ENCODE data around the gene RGS19. TPM values are rescaled to one million over a fixed set of nuclear protein-coding genes. Genes with fewer than 3 reads are reported as not detected.

Gene RGS19
- total RNA-seq, 1 experiment from 2014 or later = 16.4 TPM

DNA sequence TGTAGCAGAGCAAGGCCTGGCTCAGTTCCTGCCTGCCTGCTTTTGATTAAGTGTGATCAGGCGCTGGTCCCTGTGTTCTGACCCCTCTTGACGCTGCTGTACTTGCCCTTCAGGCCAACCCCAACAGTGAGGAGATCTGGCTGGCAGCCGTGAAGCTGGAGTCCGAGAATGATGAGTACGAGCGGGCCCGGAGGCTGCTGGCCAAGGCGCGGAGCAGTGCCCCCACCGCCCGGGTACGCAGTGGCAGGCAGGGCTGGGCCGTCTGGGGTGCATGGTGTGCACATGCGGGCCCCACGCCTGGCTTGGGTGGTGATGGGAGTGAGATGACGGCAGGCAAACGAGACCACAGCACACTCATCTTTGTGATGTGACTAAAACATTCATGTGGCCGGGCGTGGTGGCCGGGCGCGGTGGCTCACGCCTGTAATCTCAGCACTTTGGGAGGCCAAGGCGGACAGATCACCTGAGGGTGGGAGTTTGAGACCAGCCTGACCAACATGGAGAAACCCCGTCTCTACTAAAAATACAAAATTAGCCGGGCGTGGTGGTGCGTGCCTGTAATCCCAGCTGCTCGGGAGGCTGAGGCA lies 53.4 kb downstream of the RGS19 start:
- no TSS peak for BruUV-seq (replicated peaks)
- Histone ChIP-seq H3K9me3 (ENCODE audit: low read depth, low read length, poor library complexity, severe bottlenecking) (no peaks in the 10 kb centered on the region), H3K27ac (ENCODE audit: low read depth, low read length, poor library complexity, severe bottlenecking) (no peak overlapping the region), H3K4me1 (ENCODE audit: insufficient read depth, low read length, poor library complexity, severe bottlenecking) (no peaks in the 10 kb centered on the region), H3K27me3 (replicated peaks; ENCODE audit: insufficient read depth, low read depth, low read length, poor library complexity) (no peaks in the 10 kb centered on the region), H3K36me3 (ENCODE audit: insufficient read depth, low read length, poor library complexity, severe bottlenecking) (peaks cover 44% of the 10 kb centered on the region), H3K4me3 (ENCODE audit: low read depth, low read length, poor library complexity, severe bottlenecking) (no peak overlapping the region)
- no peak for DNase-seq (ENCODE audit: low spot score)
- intact Hi-C loops (cut with micrococcal nuclease; ENCODE audit: unreplicated experiment) = no loop called here
- ChIA-PET CTCF (no interaction called here), POLR2A (ENCODE audit: low non-redundant PET) (no interaction called here)
- TF ChIP-seq, protein P1, sequence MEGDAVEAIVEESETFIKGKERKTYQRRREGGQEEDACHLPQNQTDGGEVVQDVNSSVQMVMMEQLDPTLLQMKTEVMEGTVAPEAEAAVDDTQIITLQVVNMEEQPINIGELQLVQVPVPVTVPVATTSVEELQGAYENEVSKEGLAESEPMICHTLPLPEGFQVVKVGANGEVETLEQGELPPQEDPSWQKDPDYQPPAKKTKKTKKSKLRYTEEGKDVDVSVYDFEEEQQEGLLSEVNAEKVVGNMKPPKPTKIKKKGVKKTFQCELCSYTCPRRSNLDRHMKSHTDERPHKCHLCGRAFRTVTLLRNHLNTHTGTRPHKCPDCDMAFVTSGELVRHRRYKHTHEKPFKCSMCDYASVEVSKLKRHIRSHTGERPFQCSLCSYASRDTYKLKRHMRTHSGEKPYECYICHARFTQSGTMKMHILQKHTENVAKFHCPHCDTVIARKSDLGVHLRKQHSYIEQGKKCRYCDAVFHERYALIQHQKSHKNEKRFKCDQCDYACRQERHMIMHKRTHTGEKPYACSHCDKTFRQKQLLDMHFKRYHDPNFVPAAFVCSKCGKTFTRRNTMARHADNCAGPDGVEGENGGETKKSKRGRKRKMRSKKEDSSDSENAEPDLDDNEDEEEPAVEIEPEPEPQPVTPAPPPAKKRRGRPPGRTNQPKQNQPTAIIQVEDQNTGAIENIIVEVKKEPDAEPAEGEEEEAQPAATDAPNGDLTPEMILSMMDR (conservative IDR thresholded peaks at IDR 0.05; ENCODE audit: low read depth, low read length) = no peak
- no peak for TF ChIP-seq EZH2 (IDR thresholded peaks at IDR 0.05; ENCODE audit: borderline replicate concordance, low read depth, low read length, poor library complexity, severe bottlenecking)

DNA sequence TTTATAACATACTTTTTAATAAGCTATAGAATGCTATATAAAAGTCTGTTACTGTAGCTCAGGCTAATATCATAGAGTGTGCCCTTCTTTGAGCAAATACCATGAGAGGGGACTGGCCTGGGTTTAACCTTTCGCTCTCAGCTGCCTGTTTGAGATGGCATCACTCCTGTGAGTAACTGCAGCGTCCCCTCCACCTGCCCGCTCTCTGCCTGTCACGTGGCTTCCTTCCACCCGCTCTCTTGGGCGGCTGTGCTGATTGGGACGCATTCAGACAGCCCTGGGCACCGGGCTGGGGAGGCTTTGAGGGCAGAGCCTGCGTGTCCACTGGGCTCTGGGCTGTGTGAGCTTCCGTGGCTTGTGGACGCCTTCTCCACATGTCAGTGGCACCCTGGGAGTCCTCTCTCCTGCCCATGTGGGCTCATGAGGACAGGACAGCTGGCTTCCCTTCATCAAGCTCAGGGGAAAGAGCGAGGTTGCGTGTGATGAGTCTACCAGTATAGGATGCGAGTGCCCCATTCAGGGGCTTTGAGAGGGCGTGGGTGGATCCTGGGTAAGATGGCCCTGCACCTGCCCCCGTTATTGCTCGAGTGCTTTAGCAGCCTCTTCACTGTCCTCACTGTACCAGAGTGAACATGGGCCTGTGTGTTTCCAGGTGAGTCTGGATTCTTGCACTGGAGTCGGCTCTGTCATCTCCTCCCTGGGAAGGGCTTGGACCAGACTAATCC lies 54.1 kb downstream of the RGS19 start:
- H3K9me3 ChIP-seq (ENCODE audit: low read depth, low read length, poor library complexity, severe bottlenecking) = no peaks in the 10 kb centered on the region
- no TSS peak for BruUV-seq (replicated peaks)
- H3K36me3 ChIP-seq (ENCODE audit: insufficient read depth, low read length, poor library complexity, severe bottlenecking) = peaks cover 41% of the 10 kb centered on the region
- ChIA-PET POLR2A (ENCODE audit: low non-redundant PET) (no interaction called here), CTCF (no interaction called here)
- intact Hi-C loops (cut with micrococcal nuclease; ENCODE audit: unreplicated experiment) = no loop called here
- no peaks in the 10 kb centered on the region for H3K27me3 ChIP-seq (replicated peaks; ENCODE audit: insufficient read depth, low read depth, low read length, poor library complexity)
- H3K4me3 ChIP-seq (ENCODE audit: low read depth, low read length, poor library complexity, severe bottlenecking) = no peak overlapping the region
- DNase-seq (ENCODE audit: low spot score) = no peak
- no peaks in the 10 kb centered on the region for H3K4me1 ChIP-seq (ENCODE audit: insufficient read depth, low read length, poor library complexity, severe bottlenecking)
- TF ChIP-seq, protein P1 (conservative IDR thresholded peaks at IDR 0.05; ENCODE audit: low read depth, low read length) = no peak
- no peak for TF ChIP-seq EZH2 (IDR thresholded peaks at IDR 0.05; ENCODE audit: borderline replicate concordance, low read depth, low read length, poor library complexity, severe bottlenecking)
- H3K27ac ChIP-seq (ENCODE audit: low read depth, low read length, poor library complexity, severe bottlenecking) = no peak overlapping the region

DNA sequence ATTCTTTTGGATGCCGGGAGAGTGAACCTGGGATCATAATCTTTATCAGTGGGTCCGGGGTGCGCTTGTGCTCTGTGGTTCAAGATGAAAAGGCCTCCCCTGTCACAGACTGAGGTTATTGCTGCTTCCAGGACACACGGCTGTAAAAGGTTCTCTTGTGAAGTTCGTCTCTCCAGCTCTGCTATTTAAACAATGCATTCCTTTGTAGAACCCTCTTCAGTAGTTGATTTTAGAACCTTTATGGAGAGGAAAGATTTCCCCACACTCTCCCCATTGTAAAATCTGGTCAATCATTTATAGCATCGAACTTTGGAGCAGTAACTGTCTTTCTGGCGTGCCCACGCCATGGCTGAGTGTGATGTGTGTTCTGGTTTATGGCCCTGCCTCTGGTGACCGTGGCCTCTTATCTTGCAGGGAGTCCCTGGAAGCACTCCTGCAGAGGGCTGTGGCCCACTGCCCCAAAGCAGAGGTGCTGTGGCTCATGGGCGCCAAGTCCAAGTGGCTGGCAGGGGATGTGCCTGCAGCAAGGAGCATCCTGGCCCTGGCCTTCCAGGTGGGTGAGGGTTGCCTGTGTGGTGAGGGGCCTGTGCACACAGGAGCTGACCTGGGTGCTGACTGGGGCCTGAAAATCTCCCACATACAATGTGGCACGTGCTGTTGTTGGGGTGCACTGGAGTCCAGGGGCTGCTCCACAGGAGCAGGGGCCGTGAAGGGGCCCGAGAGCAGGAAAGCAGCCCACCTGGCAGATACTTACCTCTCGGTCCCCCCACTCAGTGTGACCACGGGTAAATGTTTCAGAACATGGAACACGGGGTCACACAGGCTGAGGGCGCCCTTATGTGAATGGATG lies 55.0 kb downstream of the RGS19 start:
- intact Hi-C loops (cut with micrococcal nuclease; ENCODE audit: unreplicated experiment) = no loop called here
- Histone ChIP-seq H3K27me3 (replicated peaks; ENCODE audit: insufficient read depth, low read depth, low read length, poor library complexity) (no peaks in the 10 kb centered on the region), H3K27ac (ENCODE audit: low read depth, low read length, poor library complexity, severe bottlenecking) (no peak overlapping the region), H3K4me1 (ENCODE audit: insufficient read depth, low read length, poor library complexity, severe bottlenecking) (no peaks in the 10 kb centered on the region), H3K4me3 (ENCODE audit: low read depth, low read length, poor library complexity, severe bottlenecking) (no peak overlapping the region), H3K9me3 (ENCODE audit: low read depth, low read length, poor library complexity, severe bottlenecking) (no peaks in the 10 kb centered on the region), H3K36me3 (ENCODE audit: insufficient read depth, low read length, poor library complexity, severe bottlenecking) (peaks cover 40% of the 10 kb centered on the region)
- CTCF ChIA-PET = no interaction called here
- BruUV-seq (replicated peaks) = no TSS peak
- POLR2A ChIA-PET (ENCODE audit: low non-redundant PET) = no interaction called here
- DNase-seq (ENCODE audit: low spot score) = no peak
- TF ChIP-seq EZH2 (IDR thresholded peaks at IDR 0.05; ENCODE audit: borderline replicate concordance, low read depth, low read length, poor library complexity, severe bottlenecking) = no peak
- TF ChIP-seq, protein P1 (conservative IDR thresholded peaks at IDR 0.05; ENCODE audit: low read depth, low read length) = no peak
